ENCODE data around the gene NUDT16L1. TPM values are rescaled to one million over a fixed set of nuclear protein-coding genes. Genes with fewer than 3 reads are reported as not detected.
A peak's percentile ranks its signal among the peaks of the same experiment; 100 is the strongest.

The NUDT16L1 gene
- total RNA-seq: 23.8 and 27.4 TPM in 2 replicates

GRCh38 chr16:4693296-4693955 is at the start of gene NUDT16L1:
TSS of gene NUDT16L1 (plus strand) at chr16:4693562. CDS start at chr16:4693727, 165 bp downstream.

GRCh38 chr16:4734063-4734729 is 40.8 kb downstream of the NUDT16L1 start, which contains the start of the genes ANKS3 and DNAAF8:
TSS of gene ANKS3 (minus strand) at chr16:4734271. CDS start at chr16:4730149, 4,122 bp downstream.
TSS of gene DNAAF8 (plus strand) at chr16:4734537. CDS start at chr16:4736515, 1,978 bp downstream.

Small RNA genes lying within 50 kb of the gene (small RNA-seq; reads per million reads assigned to genes)
- 0.29 reads per million, percentile 8 among the genes with 10 or more reads in this experiment for gene MIR6769A

Other genes starting within 250 kb of the NUDT16L1 start
- gene NMRAL1, start 218.9 kb upstream of the NUDT16L1 start, total RNA-seq: 56.6 and 96.4 TPM in 2 replicates
- gene HMOX2, start 217.2 kb upstream of the NUDT16L1 start, total RNA-seq: 143 and 164 TPM in 2 replicates
- gene CDIP1, start 154.8 kb upstream of the NUDT16L1 start, total RNA-seq: 12.7 and 18.9 TPM in 2 replicates
- not detected in 2 replicates for gene C16orf96, start 137.2 kb upstream of the NUDT16L1 start, total RNA-seq
- 8.6 and 12.7 TPM in 2 replicates for gene UBALD1, start 78.7 kb upstream of the NUDT16L1 start, total RNA-seq
- 50.6 and 53.2 TPM in 2 replicates for gene MGRN1, start 68.7 kb upstream of the NUDT16L1 start, total RNA-seq
- 16.3 and 19.7 TPM in 2 replicates for gene ANKS3, start 40.7 kb downstream of the NUDT16L1 start, total RNA-seq
- gene DNAAF8, start 41.0 kb downstream of the NUDT16L1 start, total RNA-seq: 0.48 and 1.3 TPM in 2 replicates
- 11.4 and 14.1 TPM in 2 replicates for gene ZNF500, start 73.6 kb downstream of the NUDT16L1 start, total RNA-seq
- not detected in 2 replicates for gene SEPTIN12, start 94.8 kb downstream of the NUDT16L1 start, total RNA-seq
- not detected in 2 replicates for gene SMIM22, start 101.8 kb downstream of the NUDT16L1 start, total RNA-seq
- 13.1 and 14.7 TPM in 2 replicates for gene ROGDI, start 109.1 kb downstream of the NUDT16L1 start, total RNA-seq
- 67.2 and 69.6 TPM in 2 replicates for gene GLYR1, start 153.7 kb downstream of the NUDT16L1 start, total RNA-seq
- gene UBN1, start 153.9 kb downstream of the NUDT16L1 start, total RNA-seq: 48.2 and 59.1 TPM in 2 replicates
- 1.3 and 2.6 TPM in 2 replicates for gene PPL, start 243.6 kb downstream of the NUDT16L1 start, total RNA-seq

Data from vein endothelial cell (primary cell).